ENCODE data around the gene KHDRBS2.

DNA sequence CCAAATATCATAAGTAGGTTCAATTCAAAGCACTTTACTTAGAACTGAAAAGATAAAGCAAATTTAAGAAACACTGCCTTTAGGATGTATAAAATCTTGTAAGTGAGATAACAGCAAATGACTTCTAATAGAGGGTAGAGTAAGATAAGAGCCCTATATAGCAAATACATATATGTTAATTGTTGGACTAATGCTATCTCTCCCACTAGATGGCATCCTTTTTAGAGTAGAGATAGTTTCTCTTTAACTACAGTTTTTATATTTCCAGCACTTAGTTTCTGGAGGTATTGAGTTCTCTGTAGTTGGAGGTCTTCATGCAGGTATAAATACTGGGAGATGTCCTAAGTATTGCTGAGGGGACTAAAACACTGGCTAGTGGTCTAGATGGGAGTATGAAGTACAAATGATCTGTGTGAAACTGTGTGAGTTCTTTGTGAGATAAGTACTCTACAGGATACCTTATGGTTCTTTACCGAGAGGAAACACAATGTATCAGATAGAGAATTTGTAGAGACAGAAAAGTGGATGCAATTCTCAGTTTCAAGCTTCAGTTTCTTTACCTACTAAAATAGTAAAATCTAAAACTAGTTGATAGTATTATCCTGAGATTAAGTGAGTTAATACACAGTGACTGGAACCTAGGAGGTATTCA is 399.3 kb downstream of the KHDRBS2 start:
- TF ChIP-seq, protein P1, sequence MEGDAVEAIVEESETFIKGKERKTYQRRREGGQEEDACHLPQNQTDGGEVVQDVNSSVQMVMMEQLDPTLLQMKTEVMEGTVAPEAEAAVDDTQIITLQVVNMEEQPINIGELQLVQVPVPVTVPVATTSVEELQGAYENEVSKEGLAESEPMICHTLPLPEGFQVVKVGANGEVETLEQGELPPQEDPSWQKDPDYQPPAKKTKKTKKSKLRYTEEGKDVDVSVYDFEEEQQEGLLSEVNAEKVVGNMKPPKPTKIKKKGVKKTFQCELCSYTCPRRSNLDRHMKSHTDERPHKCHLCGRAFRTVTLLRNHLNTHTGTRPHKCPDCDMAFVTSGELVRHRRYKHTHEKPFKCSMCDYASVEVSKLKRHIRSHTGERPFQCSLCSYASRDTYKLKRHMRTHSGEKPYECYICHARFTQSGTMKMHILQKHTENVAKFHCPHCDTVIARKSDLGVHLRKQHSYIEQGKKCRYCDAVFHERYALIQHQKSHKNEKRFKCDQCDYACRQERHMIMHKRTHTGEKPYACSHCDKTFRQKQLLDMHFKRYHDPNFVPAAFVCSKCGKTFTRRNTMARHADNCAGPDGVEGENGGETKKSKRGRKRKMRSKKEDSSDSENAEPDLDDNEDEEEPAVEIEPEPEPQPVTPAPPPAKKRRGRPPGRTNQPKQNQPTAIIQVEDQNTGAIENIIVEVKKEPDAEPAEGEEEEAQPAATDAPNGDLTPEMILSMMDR (IDR thresholded peaks at IDR 0.05): no peak
- TF ChIP-seq POLR2AphosphoS5 (IDR thresholded peaks at IDR 0.05; ENCODE audit: insufficient read depth in 1 of 2, low read depth in 1 of 2): no peak
- TF ChIP-seq POLR2A (IDR thresholded peaks at IDR 0.05): no peak
